Measurements from ENCODE around the gene YKT6.

Gene YKT6

DNA sequence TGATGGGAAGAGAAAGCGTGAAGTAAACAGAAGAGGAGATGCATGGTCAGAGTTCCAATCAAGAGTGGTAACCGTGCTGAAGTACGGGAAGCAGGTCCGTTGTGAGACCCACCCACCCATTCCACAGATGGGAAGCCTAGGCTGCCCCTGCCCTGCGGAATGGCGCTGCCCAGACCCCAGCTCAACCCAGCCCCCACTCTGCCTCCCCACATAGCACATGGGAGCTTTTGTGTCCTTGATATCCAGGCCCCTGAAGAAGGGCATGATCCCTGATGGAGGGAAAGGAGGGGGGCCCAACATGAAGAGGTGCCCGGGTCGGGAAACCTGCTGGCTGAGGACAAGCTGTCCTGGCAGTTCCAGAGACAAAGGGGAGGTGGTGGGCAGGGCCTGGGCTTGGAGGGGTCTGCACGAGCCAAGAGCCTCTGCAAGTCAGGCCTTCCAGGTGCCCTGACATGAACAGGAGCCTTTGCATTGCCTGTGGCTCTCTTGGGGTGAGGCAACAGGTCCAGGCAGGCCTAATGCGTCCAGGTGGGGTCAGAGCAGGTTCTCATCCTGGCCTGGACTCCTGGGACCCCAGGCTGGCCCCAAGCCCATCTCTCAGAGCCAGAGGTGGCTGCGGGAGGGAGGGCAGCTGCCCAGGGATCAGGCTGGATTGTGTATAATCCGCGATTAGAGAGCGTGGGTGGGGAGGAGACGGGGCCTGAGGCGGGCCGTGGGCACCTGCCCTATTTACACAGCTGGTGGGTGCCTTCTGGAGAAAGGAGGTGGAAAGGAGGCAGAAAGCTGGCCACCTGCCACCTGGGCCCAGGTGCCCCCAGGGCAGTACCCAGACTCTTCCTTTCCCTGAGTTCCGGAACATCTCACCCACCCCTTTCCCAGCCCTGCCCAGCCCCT, 23.5 kb downstream of the YKT6 start:
- ChIA-PET CTCF (interaction anchor here (0.7 to 2.3 kb wide), 3 partner anchors 10 to 17 kb away, joined by 4 to 14 read pairs (median 5); no protein-coding TSS in a partner anchor), POLR2A (no interaction called here)
- H3K4me3 ChIP-seq (ENCODE audit: low read depth, low read length), result no peak overlapping the region
- DNase-seq (ENCODE audit: low read depth, low spot score), result no peak
- TF ChIP-seq, protein P1, sequence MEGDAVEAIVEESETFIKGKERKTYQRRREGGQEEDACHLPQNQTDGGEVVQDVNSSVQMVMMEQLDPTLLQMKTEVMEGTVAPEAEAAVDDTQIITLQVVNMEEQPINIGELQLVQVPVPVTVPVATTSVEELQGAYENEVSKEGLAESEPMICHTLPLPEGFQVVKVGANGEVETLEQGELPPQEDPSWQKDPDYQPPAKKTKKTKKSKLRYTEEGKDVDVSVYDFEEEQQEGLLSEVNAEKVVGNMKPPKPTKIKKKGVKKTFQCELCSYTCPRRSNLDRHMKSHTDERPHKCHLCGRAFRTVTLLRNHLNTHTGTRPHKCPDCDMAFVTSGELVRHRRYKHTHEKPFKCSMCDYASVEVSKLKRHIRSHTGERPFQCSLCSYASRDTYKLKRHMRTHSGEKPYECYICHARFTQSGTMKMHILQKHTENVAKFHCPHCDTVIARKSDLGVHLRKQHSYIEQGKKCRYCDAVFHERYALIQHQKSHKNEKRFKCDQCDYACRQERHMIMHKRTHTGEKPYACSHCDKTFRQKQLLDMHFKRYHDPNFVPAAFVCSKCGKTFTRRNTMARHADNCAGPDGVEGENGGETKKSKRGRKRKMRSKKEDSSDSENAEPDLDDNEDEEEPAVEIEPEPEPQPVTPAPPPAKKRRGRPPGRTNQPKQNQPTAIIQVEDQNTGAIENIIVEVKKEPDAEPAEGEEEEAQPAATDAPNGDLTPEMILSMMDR (IDR thresholded peaks at IDR 0.05; ENCODE audit: insufficient read depth, low read length, missing control alignments), result no peak

DNA sequence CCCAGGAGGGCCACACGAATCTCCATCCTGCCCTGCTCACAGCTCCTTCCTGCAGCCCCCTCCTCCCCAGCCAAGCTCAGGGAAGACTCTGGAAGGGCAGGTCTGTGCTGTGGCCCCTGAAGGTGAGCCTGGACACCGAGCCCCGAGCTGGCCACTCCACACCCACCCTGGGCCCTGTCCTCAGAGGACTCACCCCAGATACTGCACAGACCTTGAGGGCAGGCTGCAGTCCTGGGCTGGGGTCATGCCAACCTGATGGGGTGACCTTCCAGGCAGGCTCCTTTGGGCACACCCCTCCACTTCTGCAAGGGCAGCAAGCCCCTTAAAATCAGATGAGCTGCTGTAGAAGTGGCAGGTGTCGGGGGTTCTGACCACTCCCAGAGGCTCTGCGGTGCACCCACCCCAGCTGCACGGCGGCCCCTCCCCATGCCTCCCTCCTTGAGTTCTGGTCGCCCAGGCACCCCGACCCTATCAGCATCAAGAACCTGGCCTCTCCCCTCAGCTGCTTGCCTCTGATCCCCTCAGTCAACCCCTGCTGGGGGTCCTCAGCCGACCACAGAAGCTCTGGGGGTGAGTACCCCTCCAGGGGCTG, 24.3 kb downstream of the YKT6 start:
- DNase-seq (ENCODE audit: low read depth, low spot score), result no peak
- POLR2A ChIA-PET, result no interaction called here
- H3K4me3 ChIP-seq (ENCODE audit: low read depth, low read length), result no peak overlapping the region
- CTCF ChIA-PET, result interaction anchor here (0.7 to 0.9 kb wide), 2 partner anchors 16 to 24 kb away, joined by 3 to 4 read pairs; no protein-coding TSS in a partner anchor
- TF ChIP-seq, protein P1 (IDR thresholded peaks at IDR 0.05; ENCODE audit: insufficient read depth, low read length, missing control alignments), result no peak

DNA sequence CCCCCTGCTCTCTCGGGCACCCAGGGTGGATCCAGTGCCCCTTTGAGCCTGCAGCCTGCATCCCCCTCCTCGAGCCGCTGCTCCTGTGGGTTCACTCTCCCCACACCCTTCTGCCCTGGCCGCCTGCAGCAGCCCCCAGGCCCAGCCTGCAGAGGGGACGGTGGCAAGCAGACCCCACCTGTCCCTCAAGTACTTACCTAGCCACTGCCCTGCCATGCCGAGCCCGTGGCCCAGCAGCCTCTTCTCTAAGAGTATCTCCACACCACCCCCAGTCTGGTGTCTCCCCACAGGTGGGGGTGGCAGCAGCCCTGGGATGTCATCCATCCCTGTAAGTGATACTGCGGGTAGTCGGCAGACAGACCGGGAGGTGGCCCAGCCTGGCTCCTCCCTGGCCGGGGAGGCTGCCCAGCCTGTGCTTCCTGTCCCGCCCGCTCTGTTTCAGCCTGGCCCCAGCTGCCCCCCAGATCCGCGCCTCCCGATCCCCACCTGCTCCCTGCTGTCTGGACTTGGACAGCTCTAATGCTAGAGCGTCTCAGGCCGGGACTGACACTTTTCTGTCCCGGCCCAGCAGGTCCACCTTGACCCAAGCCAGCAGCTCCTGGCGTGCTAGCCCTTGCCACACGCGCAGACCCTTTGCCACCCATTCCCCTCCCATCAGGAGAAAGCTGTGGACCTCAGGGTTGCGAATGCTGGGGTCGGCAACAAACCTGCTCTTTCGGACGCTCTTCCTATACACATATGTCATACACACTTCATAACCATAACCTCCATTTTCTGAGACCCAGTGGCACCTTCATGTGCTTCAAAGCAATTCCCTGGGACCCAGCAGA, 25.0 kb downstream of the YKT6 start:
- POLR2A ChIA-PET, result no interaction called here
- CTCF ChIA-PET, result interaction anchor here (0.9 kb wide), 1 partner anchor 25 kb away, joined by 3 read pairs; no protein-coding TSS in a partner anchor

DNA sequence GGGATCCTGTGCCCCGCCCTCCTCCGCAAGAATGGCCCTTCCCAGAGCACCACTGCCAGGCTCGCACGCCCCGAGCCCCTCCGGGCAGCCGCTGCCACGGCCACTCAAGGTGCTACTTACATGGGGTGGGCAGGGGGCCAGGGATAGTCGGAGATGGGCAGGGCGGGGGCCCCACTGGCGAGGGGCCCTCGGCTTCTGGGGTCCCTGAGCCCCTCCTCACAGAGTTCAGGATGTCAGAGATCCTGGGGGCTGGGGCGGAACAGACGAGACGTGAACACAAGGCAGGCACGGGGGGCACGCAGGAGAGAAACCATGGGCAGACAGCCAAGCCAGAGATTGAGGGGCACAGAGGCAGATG, 25.6 kb downstream of the YKT6 start:
- DNase-seq (ENCODE audit: low read depth, low spot score), result no peak
- TF ChIP-seq, protein P1 (IDR thresholded peaks at IDR 0.05; ENCODE audit: insufficient read depth, low read length, missing control alignments), result no peak
- CTCF ChIA-PET, result no interaction called here
- POLR2A ChIA-PET, result no interaction called here
- H3K4me3 ChIP-seq (ENCODE audit: low read depth, low read length), result no peak overlapping the region

More for the DNA sequence above, 25.0 kb downstream of the YKT6 start:
- DNase-seq (ENCODE audit: low read depth, low spot score), result no peak
- TF ChIP-seq, protein P1 (IDR thresholded peaks at IDR 0.05; ENCODE audit: insufficient read depth, low read length, missing control alignments), result no peak
- H3K4me3 ChIP-seq (ENCODE audit: low read depth, low read length), result no peak overlapping the region

DNA sequence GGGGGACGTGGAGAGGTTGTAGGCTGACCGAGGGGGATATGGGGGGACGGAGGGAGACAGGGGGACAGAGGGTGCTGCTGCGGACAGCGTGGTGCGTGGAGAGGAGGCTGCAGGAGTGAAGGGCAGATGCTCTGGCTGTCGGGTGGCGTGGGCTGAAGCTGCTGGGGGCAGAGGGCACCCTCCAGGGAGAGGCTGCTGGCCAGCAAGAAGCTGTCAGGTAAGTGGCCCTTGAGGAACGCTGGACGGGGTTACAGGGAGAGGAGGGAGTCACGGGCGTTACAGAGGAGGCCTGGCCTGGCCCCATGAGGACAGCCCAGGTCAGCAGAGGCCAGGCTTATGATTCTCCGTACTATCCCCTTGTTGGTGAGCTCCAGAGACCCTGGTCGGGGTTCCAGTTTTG, 27.1 kb downstream of the YKT6 start:
- no peak overlapping the region for H3K4me3 ChIP-seq (ENCODE audit: low read depth, low read length)
- ChIA-PET CTCF (interaction anchor here (1.0 kb wide), 1 partner anchor 13 kb away, joined by 4 read pairs; no protein-coding TSS in a partner anchor), POLR2A (no interaction called here)
- TF ChIP-seq, protein P1 (IDR thresholded peaks at IDR 0.05; ENCODE audit: insufficient read depth, low read length, missing control alignments), result no peak
- no peak for DNase-seq (ENCODE audit: low read depth, low spot score)
